Endodermal cell (in vitro differentiated cells): ENCODE data around the gene TRIM67. TPM values are rescaled to one million over a fixed set of nuclear protein-coding genes. Genes with fewer than 3 reads are reported as not detected.

ENCODE experiments used
- DNase-seq: peaks from one replicate; pipeline ENCODE4 v3.0.0-alpha.2; 2017
- H3K27ac ChIP-seq: 2 replicates; pipeline ENCODE4 v1.5.1; 2013; ENCODE audit warnings: mild to moderate bottlenecking, low read depth, low read length, moderate library complexity
- H3K27me3 ChIP-seq: 2 replicates; pipeline ENCODE4 v1.6.1; 2013; ENCODE audit warnings: mild to moderate bottlenecking, low read length, moderate library complexity; ENCODE audit not compliant: insufficient read depth, control insufficient read depth, poor library complexity, severe bottlenecking
- H3K36me3 ChIP-seq: 2 replicates; pipeline ENCODE4 v1.7.0; 2013; ENCODE audit warnings: mild to moderate bottlenecking, low read length, moderate library complexity; ENCODE audit not compliant: control insufficient read depth, insufficient read depth
- H3K4me1 ChIP-seq: one replicate; pipeline ENCODE4 v1.7.0; 2013; ENCODE audit warnings: low read length; ENCODE audit not compliant: control insufficient read depth, insufficient read depth
- H3K4me3 ChIP-seq: 2 replicates; pipeline ENCODE4 v1.5.1; 2013; ENCODE audit warnings: mild to moderate bottlenecking, low read length, moderate library complexity
- H3K9ac ChIP-seq: 2 replicates; pipeline ENCODE4 v1.6.1; 2013; ENCODE audit warnings: mild to moderate bottlenecking, low read length, moderate library complexity; ENCODE audit not compliant: poor library complexity, severe bottlenecking; ENCODE audit errors: extremely low read depth
- H3K9me3 ChIP-seq: 2 replicates; pipeline ENCODE4 v1.6.1; 2013; ENCODE audit warnings: mild to moderate bottlenecking, low read length, moderate library complexity; ENCODE audit not compliant: control insufficient read depth
- H3K27ac Mint-ChIP-seq: 2 replicates; pipeline ENCODE4 v1.8.0; 2020; ENCODE audit warnings: mixed read lengths
- H3K27me3 Mint-ChIP-seq: 2 replicates; pipeline ENCODE4 v1.8.0; 2021; ENCODE audit warnings: mild to moderate bottlenecking, mixed read lengths; ENCODE audit not compliant: insufficient read depth
- H3K36me3 Mint-ChIP-seq: 2 replicates; pipeline ENCODE4 v1.8.0; 2020; ENCODE audit warnings: low read depth, mixed read lengths
- H3K4me1 Mint-ChIP-seq: 2 replicates; pipeline ENCODE4 v1.8.0; 2020; ENCODE audit warnings: mixed read lengths
- H3K4me3 Mint-ChIP-seq: 2 replicates; pipeline ENCODE4 v1.8.0; 2020; ENCODE audit warnings: mild to moderate bottlenecking, moderate library complexity, mixed read lengths
- H3K9me3 Mint-ChIP-seq: 2 replicates; pipeline ENCODE4 v1.8.0; 2020; ENCODE audit warnings: mild to moderate bottlenecking, mixed read lengths
- WGBS, 2 experiments: methylation state at CpG; one replicate each; pipeline versions ENCODE4 v1.1.5 to v1.1.7; 2013; ENCODE audit warnings: missing lambda C conversion rate in 2 of 2, mixed read lengths in 1 of 2; ENCODE audit not compliant: insufficient coverage in 1 of 2, insufficient read length in 1 of 2; 5-methylcytosine and 5-hydroxymethylcytosine counted together
- total RNA-seq, 2 donors: library from RNA; stranded (reverse); fragmentation: NEBNext Ultra II Directional in 1 of 2; extraction: Animal tissue kit (Norgen Biotek cat#: 25700) in 1 of 2; gene quantifications; 2 replicates in 1 of 2; 3 replicates in 1 of 2; pipeline ENCODE4 v1.2.1, GENCODE V29; 2021
- TF ChIP-seq, protein P1 (sequence below): fragments of 200-600 bp; sonication (generic); conservative IDR thresholded peaks from 2 replicates; pipeline ENCODE4 v1.5.0; 2021; ENCODE audit warnings: antibody characterized with exemption, mild to moderate bottlenecking

TRIM67 gene
- total RNA-seq, 2 donors from 2014 or later: 0.04 TPM

DNA sequence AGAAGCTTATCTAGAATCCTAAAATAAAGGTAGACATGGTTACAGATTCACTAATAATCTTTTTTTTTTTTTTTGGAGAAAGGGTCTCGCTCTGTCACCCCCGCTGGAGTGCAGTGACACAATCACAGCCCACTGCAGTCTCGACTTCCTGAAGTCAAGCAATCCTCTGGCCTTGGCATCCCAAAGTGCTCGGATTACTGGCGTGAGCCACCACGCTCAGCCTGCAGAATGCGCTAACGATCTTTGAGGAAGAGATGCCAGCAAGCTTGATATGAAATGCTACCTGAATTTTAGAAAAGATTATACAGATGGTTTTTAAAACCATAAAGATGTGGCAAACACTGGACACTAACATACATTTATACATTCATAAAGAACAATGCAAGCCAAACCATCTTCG, 75.1 kb downstream of the TRIM67 start:
- H3K4me1 Mint-ChIP-seq: peaks cover 29% of the 10 kb centered on the region
- DNase-seq: no peak
- TF ChIP-seq, protein P1, sequence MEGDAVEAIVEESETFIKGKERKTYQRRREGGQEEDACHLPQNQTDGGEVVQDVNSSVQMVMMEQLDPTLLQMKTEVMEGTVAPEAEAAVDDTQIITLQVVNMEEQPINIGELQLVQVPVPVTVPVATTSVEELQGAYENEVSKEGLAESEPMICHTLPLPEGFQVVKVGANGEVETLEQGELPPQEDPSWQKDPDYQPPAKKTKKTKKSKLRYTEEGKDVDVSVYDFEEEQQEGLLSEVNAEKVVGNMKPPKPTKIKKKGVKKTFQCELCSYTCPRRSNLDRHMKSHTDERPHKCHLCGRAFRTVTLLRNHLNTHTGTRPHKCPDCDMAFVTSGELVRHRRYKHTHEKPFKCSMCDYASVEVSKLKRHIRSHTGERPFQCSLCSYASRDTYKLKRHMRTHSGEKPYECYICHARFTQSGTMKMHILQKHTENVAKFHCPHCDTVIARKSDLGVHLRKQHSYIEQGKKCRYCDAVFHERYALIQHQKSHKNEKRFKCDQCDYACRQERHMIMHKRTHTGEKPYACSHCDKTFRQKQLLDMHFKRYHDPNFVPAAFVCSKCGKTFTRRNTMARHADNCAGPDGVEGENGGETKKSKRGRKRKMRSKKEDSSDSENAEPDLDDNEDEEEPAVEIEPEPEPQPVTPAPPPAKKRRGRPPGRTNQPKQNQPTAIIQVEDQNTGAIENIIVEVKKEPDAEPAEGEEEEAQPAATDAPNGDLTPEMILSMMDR: no peak
- Histone ChIP-seq H3K4me1 (peaks cover 6% of the 10 kb centered on the region), H3K9me3 (no peaks in the 10 kb centered on the region), H3K9ac (no peak overlapping the region), H3K27ac (no peak overlapping the region), H3K4me3 (no peak overlapping the region), H3K36me3 (peaks cover 29% of the 10 kb centered on the region), H3K27me3 (no peaks in the 10 kb centered on the region)
- 93 to 96% methylated on average over 8 to 9 of the region's 9 CpGs for WGBS, 2 experiments
- no peak overlapping the region for H3K27ac Mint-ChIP-seq
- H3K36me3 Mint-ChIP-seq: peaks cover 20% of the 10 kb centered on the region
- H3K4me3 Mint-ChIP-seq: no peak overlapping the region
- no peaks in the 10 kb centered on the region for H3K9me3 Mint-ChIP-seq
- no peaks in the 10 kb centered on the region for H3K27me3 Mint-ChIP-seq

DNA sequence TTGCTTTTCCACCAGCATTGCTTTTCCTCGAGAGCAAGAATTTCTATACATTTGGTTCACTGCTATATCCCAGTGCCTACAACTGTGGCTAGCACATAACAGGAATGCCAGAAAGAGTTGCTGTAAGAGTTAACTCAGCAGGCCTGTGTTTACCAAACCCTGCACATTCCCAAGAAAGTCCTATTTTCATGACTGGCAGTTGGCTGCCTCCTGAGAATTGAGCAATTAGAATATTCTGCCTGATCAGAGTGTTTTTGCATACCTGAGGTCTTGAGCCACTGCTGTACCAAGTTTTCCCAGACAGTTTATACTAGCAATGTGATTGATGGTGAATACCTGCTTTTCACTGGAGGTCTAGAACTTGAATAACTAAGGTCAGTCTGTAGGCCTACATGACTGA, 76.4 kb downstream of the TRIM67 start:
- Mint-ChIP-seq H3K36me3 (peaks cover 22% of the 10 kb centered on the region), H3K9me3 (no peaks in the 10 kb centered on the region), H3K4me3 (no peak overlapping the region), H3K27me3 (no peaks in the 10 kb centered on the region), H3K4me1 (peaks cover 29% of the 10 kb centered on the region), H3K27ac (no peak overlapping the region)
- peaks cover 29% of the 10 kb centered on the region for H3K36me3 ChIP-seq
- WGBS, 2 experiments: 93 to 100% methylated on average over 1 of the region's 1 CpG
- H3K4me1 ChIP-seq: peaks cover 1% of the 10 kb centered on the region
- no peak overlapping the region for H3K27ac ChIP-seq
- DNase-seq: no peak
- TF ChIP-seq, protein P1: no peak
- H3K9ac ChIP-seq: no peak overlapping the region
- H3K9me3 ChIP-seq: no peaks in the 10 kb centered on the region
- no peak overlapping the region for H3K4me3 ChIP-seq
- no peaks in the 10 kb centered on the region for H3K27me3 ChIP-seq

DNA sequence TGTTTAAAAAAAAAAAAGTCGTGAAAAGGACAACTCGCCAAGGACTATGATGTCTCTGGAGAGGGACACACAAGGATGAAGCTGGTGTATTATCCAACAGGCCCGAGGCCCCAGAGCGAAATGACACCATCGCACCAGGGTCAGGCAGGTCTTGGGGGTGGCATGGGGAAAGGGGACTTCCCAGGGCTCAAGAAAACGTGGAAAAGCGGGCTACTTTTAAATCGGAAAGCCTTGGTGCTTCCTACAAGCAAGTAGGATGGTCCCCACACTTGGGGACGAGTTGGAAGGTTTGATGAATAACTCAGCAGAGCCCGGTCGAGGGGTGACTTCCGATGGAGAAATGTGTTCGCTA, 78.6 kb downstream of the TRIM67 start:
- Histone ChIP-seq H3K4me3 (peak overlapping the region; percentile 99), H3K9me3 (no peaks in the 10 kb centered on the region), H3K9ac (peak overlapping the region; percentile 77), H3K4me1 (no peaks in the 10 kb centered on the region), H3K36me3 (peaks cover 28% of the 10 kb centered on the region), H3K27ac (no peak overlapping the region), H3K27me3 (no peaks in the 10 kb centered on the region)
- TF ChIP-seq, protein P1: no peak
- WGBS, 2 experiments: 6 to 7% methylated on average over 11 to 13 of the region's 13 CpGs
- H3K36me3 Mint-ChIP-seq: peaks cover 19% of the 10 kb centered on the region
- DNase-seq: no peak
- H3K4me1 Mint-ChIP-seq: peaks cover 17% of the 10 kb centered on the region
- no peaks in the 10 kb centered on the region for H3K27me3 Mint-ChIP-seq
- H3K9me3 Mint-ChIP-seq: no peaks in the 10 kb centered on the region
- peak overlapping the region; percentile 93 for H3K27ac Mint-ChIP-seq
- peak overlapping the region; percentile 93 for H3K4me3 Mint-ChIP-seq
